K562 (cell line): ENCODE results near the gene NKAIN4. TPM values are rescaled to one million over a fixed set of nuclear protein-coding genes. Genes with fewer than 3 reads are reported as not detected.

Source experiments
- ARID3B ChIP-seq: fragments of 250-450 bp; sonication (Bioruptor Pico); IDR thresholded peaks from 2 replicates; pipeline ENCODE4 v1.4.0; 2020; ENCODE audit warnings: borderline replicate concordance
- E4F1 ChIP-seq: fragments of 250-450 bp; sonication (Bioruptor Pico); IDR thresholded peaks from 2 replicates; pipeline ENCODE4 v1.5.0; 2021; ENCODE audit warnings: mild to moderate bottlenecking, borderline replicate concordance
- HDAC8 ChIP-seq: fragments of 450-650 bp; IDR thresholded peaks from 2 replicates; pipeline ENCODE4 v1.6.1; 2016; ENCODE audit warnings: mild to moderate bottlenecking, missing genetic modification characterization, moderate library complexity, missing compliant biosample characterization
- HMBOX1 ChIP-seq: sonication (generic); IDR thresholded peaks from 2 replicates; pipeline ENCODE4 v1.6.1; 2016
- PPARD ChIP-seq: fragments of 250-450 bp; sonication (Bioruptor Pico); IDR thresholded peaks from 2 replicates; pipeline ENCODE4 v1.8.0; 2022; ENCODE audit warnings: inconsistent platforms, mild to moderate bottlenecking, moderate library complexity
- SMARCC2 ChIP-seq: fragments of 450-650 bp; IDR thresholded peaks from 2 replicates; pipeline ENCODE4 v1.6.1; 2017; ENCODE audit warnings: antibody characterized with exemption, moderate library complexity, mild to moderate bottlenecking, low read depth
- STAG1 ChIP-seq: sonication (generic); formaldehyde crosslinking; IDR thresholded peaks from 2 replicates; pipeline ENCODE4 v1.5.0; 2020; ENCODE audit warnings: missing genetic modification reagents, borderline replicate concordance
- TFE3 ChIP-seq: fragments of 450-650 bp; formaldehyde crosslinking; IDR thresholded peaks from 2 replicates; pipeline ENCODE4 v1.4.0; 2020; ENCODE audit warnings: mild to moderate bottlenecking, mixed read lengths
- TRIM24 ChIP-seq, 2 experiments: fragments of 450-650 bp; IDR thresholded peaks; 2 replicates each; pipeline ENCODE4 v1.6.1; 2016
- ZEB2 ChIP-seq: fragments of 450-650 bp; IDR thresholded peaks from 2 replicates; pipeline ENCODE4 v1.6.1; 2016
- ZNF184 ChIP-seq: sonication (generic); formaldehyde crosslinking; IDR thresholded peaks from 2 replicates; pipeline ENCODE4 v1.5.0; 2020; ENCODE audit warnings: missing genetic modification reagents
- ZNF785 ChIP-seq: fragments of 250-450 bp; sonication (Bioruptor Pico); IDR thresholded peaks from 2 replicates; pipeline ENCODE4 v1.4.0; 2020; ENCODE audit warnings: mild to moderate bottlenecking
- polyA plus RNA-seq, 8 experiments: library from polyadenylated mRNA; depleted of rRNA in 4 of 8; stranded (reverse) in 5 of 8; unstranded in 3 of 8; fragments of >200 nt; fragmentation: Nextera tagmentation in 2 of 8; fragmentation: Illumina TruSeq in 1 of 8; extraction: Ambion mirVana in 2 of 8; extraction: Trizol in 1 of 8; gene quantifications; 2 replicates each; pipeline versions ENCODE4 v1.2.1 to v1.2.3, GENCODE V29; 2011 to 2014; ENCODE audit warnings: inconsistent platforms in 1 of 8, missing spikeins in 1 of 8
- total RNA-seq, 7 experiments: library from RNA; depleted of rRNA in 6 of 7; stranded (reverse); fragments of >200 nt in 6 of 7; fragmentation: Illumina TruSeq in 2 of 7; extraction: Trizol in 2 of 7; gene quantifications; 2 replicates each; pipeline versions ENCODE4 v1.2.1 to v1.2.3, GENCODE V29; 2011 to 2021; ENCODE audit warnings: low replicate concordance in 1 of 7
- TF ChIP-seq, protein P1 (sequence below): fragments of 450-650 bp; formaldehyde crosslinking; IDR thresholded peaks from 2 replicates; pipeline ENCODE4 v1.4.0; 2020; ENCODE audit warnings: mild to moderate bottlenecking
- TF ChIP-seq, protein P2 (sequence below): sonication (generic); formaldehyde crosslinking; IDR thresholded peaks from 2 replicates; pipeline ENCODE4 v1.8.1; 2023; ENCODE audit warnings: mild to moderate bottlenecking, missing genetic modification reagents
- TF ChIP-seq, protein P3 (sequence below): fragments of 250-450 bp; sonication (Bioruptor Pico); IDR thresholded peaks from 2 replicates; pipeline ENCODE4 v1.8.0; 2022; ENCODE audit warnings: inconsistent platforms

The NKAIN4 gene
- total and polyA plus RNA-seq, 9 of the 15 experiments (the other 6 are each of a cell fraction or from before 2014, with no cell fraction given): not detected

DNA sequence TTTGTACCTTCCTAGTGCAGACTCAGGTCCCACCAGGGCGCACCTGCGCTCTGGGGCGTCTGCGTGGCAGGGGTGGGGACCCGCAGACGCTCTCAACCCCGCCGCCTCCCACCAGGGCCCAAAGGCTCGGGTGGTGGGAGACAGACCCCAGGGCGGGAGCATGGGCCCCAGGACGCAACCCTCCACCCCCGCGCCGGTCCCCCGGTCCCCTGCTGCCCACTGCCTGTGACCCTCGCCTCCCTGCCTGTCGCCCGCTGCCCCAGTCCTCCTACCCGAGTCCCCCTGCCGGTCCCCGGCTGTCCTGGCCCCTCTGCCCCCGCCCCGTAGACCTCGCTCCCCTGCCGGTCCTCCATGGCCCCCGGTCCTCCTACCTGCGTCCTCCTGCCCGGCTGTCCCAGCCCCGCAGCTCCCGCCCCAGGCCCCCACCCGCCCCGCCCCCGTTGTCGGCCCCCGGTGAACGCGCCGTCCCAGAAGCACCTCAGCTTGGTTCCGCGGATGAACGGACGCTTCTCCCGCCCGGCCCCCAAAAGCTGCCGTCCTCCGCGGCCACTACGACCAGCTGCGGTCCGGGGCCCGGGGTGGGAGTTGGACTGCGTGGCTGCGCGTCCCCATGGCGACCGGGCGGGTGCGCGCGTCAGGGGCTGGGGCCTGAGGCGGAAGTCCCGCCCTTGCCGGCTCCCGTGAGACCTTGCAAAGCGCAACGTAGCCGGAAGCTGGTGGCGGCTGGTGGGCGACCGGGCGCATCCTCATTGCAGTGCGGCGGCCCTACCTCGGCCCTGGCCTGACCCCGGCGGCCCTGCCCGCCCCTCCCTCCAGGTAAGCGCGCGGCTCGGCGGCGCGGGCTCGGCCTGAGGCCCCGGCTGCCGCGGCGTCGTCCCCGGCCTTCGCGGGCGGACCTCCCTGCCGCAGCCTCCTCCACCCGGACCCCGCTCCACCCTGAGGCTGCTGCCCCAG, 18.1 kb upstream of the NKAIN4 start, which contains the start of gene ARFGAP1 (continued):
- TF ChIP-seq STAG1 (no peak), ZNF785 (CRISPR knock-in tag) (no peak), ZEB2 (no peak), TFE3 (CRISPR knock-in tag) (no peak), ZNF184 (CRISPR knock-in tag) (no peak), PPARD (no peak), SMARCC2 (no peak), E4F1 (CRISPR knock-in tag) (no peak), TRIM24 (IDR thresholded peaks at IDR 0.05) (no peak), HDAC8 (tag) (no peak), HMBOX1 (no peak), ARID3B (no peak)
- TF ChIP-seq, protein P1, sequence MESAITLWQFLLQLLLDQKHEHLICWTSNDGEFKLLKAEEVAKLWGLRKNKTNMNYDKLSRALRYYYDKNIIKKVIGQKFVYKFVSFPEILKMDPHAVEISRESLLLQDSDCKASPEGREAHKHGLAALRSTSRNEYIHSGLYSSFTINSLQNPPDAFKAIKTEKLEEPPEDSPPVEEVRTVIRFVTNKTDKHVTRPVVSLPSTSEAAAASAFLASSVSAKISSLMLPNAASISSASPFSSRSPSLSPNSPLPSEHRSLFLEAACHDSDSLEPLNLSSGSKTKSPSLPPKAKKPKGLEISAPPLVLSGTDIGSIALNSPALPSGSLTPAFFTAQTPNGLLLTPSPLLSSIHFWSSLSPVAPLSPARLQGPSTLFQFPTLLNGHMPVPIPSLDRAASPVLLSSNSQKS (CRISPR knock-in tag): no peak
- TF ChIP-seq, protein P2, sequence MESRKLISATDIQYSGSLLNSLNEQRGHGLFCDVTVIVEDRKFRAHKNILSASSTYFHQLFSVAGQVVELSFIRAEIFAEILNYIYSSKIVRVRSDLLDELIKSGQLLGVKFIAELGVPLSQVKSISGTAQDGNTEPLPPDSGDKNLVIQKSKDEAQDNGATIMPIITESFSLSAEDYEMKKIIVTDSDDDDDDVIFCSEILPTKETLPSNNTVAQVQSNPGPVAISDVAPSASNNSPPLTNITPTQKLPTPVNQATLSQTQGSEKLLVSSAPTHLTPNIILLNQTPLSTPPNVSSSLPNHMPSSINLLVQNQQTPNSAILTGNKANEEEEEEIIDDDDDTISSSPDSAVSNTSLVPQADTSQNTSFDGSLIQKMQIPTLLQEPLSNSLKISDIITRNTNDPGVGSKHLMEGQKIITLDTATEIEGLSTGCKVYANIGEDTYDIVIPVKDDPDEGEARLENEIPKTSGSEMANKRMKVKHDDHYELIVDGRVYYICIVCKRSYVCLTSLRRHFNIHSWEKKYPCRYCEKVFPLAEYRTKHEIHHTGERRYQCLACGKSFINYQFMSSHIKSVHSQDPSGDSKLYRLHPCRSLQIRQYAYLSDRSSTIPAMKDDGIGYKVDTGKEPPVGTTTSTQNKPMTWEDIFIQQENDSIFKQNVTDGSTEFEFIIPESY (CRISPR knock-in tag): no peak
- TF ChIP-seq, protein P3, sequence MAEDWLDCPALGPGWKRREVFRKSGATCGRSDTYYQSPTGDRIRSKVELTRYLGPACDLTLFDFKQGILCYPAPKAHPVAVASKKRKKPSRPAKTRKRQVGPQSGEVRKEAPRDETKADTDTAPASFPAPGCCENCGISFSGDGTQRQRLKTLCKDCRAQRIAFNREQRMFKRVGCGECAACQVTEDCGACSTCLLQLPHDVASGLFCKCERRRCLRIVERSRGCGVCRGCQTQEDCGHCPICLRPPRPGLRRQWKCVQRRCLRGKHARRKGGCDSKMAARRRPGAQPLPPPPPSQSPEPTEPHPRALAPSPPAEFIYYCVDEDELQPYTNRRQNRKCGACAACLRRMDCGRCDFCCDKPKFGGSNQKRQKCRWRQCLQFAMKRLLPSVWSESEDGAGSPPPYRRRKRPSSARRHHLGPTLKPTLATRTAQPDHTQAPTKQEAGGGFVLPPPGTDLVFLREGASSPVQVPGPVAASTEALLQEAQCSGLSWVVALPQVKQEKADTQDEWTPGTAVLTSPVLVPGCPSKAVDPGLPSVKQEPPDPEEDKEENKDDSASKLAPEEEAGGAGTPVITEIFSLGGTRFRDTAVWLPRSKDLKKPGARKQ (CRISPR knock-in tag): no peak
